Activated T-cell treated with anti-CD3 and anti-CD28 coated beads, Interleukin-2, amount 50 U/mL, for 4 hours (primary cell): ENCODE results near the gene C1QTNF5. TPM values are rescaled to one million over a fixed set of nuclear protein-coding genes. Genes with fewer than 3 reads are reported as not detected.

Source experiments
- ATAC-seq, 2 donors: fragments of 200-7000 bp; cut with Tn5 transposase; one replicate each; pipeline ENCODE4 v1.10.0; 2021
- DNase-seq: peaks from one replicate; pipeline ENCODE4 v3.0.0-alpha.2; 2020
- H3K27me3 Mint-ChIP-seq: one replicate; pipeline ENCODE4 v1.8.0; 2021; ENCODE audit warnings: low read depth, mixed read lengths
- H3K36me3 Mint-ChIP-seq: one replicate; pipeline ENCODE4 v1.8.0; 2022; ENCODE audit warnings: mixed read lengths; ENCODE audit not compliant: insufficient read depth
- H3K4me1 Mint-ChIP-seq: one replicate; pipeline ENCODE4 v1.8.0; 2021; ENCODE audit warnings: low read depth, mixed read lengths
- H3K4me3 Mint-ChIP-seq: one replicate; pipeline ENCODE4 v1.8.0; 2021; ENCODE audit warnings: mild to moderate bottlenecking, moderate library complexity, mixed read lengths
- H3K9me3 Mint-ChIP-seq: one replicate; pipeline ENCODE4 v1.8.0; 2021; ENCODE audit warnings: mixed read lengths
- total RNA-seq, 3 donors: library from RNA; stranded (reverse); gene quantifications; one replicate each; pipeline ENCODE4 v1.2.1, GENCODE V29; 2021

C1QTNF5 gene
- total RNA-seq, 3 donors from 2014 or later, result not detected

DNA sequence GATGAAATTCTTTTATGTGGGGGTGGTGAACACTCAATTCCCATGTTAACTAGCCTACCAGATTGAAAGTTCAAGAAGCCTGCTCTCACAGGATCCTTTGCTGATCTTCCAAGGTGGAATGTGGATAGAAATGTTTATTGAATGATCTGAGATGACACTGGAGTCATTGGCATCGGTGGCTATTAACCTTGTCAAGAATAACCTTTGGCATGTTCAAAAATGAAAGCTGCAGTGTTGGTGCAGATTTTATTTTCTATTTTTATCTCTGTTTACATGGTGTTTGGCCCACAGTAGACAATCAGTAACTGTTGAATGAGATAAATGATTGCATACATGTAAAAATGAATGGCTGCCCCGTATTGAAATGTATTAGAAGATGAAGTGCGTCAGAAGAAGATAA, 42.7 kb downstream of the C1QTNF5 start:
- H3K36me3 Mint-ChIP-seq, result peaks cover 42% of the 10 kb centered on the region
- H3K4me3 Mint-ChIP-seq, result no peak overlapping the region
- no peaks in the 10 kb centered on the region for H3K4me1 Mint-ChIP-seq
- H3K27me3 Mint-ChIP-seq, result no peaks in the 10 kb centered on the region
- ATAC-seq (no peak), DNase-seq (no peak)
- no peaks in the 10 kb centered on the region for H3K9me3 Mint-ChIP-seq

DNA sequence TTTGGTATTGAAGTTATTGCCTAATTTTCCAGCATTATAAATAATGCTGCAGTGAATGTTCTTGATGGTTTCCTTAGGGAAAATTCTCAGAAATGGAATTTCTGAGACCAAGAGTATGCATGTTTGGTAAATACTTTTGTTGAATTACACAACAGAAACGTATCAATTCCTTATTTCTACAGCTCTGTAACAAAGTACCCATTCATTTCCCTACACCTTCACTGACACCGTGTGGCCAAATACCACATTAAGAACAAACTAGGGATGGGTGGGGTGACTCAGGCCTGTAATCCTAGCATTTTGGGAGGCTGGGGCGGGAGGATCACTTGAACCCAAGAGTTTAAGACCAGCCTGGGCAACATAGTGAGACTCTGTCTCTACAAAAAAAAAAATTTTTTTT, 45.5 kb downstream of the C1QTNF5 start:
- no peaks in the 10 kb centered on the region for H3K9me3 Mint-ChIP-seq
- no peaks in the 10 kb centered on the region for H3K4me1 Mint-ChIP-seq
- H3K27me3 Mint-ChIP-seq, result no peaks in the 10 kb centered on the region
- peaks cover 27% of the 10 kb centered on the region for H3K36me3 Mint-ChIP-seq
- no peak for ATAC-seq
- no peak overlapping the region for H3K4me3 Mint-ChIP-seq
- no peak for DNase-seq

DNA sequence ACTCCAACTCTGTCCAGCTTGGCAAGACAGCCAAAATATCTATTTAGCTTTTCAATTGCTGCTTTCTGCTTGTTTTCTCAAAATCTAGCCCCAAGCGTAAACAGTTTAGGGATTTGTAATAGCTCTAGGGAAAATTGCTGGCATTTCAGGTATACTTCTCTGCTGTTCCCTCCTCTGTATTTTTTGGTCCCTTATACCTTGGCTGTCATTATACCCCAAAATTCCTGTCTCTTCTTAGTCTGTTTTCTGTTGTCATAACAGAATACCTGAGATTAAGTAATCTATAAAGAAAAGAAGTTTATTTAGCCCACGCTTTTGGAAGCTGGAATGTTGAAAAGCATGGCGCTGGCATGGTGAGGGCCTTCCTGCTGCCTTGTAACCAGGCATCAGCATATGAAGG, 47.2 kb downstream of the C1QTNF5 start:
- no peaks in the 10 kb centered on the region for H3K9me3 Mint-ChIP-seq
- peaks cover 16% of the 10 kb centered on the region for H3K36me3 Mint-ChIP-seq
- no peak for ATAC-seq
- H3K27me3 Mint-ChIP-seq, result no peaks in the 10 kb centered on the region
- no peak for DNase-seq
- no peaks in the 10 kb centered on the region for H3K4me1 Mint-ChIP-seq
- H3K4me3 Mint-ChIP-seq, result no peak overlapping the region

DNA sequence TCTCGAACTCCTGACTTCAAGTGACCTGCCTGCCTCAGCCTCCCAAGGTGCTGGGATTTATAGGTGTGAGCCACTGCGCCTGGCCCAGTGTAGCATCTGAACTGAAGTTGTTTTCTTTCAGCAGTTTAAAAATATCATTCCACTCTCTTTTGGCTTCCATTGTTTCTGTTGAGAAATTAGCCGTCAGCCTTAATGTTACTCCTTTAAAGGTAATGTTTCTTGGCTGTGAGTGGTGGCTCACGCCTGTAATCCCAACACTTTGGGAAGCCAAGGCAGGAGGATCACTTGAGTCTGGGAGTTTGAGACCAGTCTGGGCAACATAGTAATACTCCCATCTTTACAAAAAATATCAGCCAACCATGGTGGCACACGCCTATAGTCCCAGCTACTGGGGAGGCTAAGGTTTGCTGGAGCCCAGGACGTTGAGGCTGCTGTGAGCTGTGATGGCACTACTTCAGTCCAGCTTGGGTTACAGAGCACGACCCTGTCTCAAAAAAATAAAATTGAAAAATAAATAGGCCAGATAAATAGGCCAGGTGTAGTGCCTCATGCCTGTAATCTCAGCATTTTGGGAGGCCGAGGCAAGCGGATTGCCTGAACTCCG, 49.7 kb downstream of the C1QTNF5 start:
- Mint-ChIP-seq H3K27me3 (no peaks in the 10 kb centered on the region), H3K4me1 (no peaks in the 10 kb centered on the region), H3K9me3 (no peaks in the 10 kb centered on the region), H3K36me3 (peaks cover 29% of the 10 kb centered on the region), H3K4me3 (no peak overlapping the region)
- no peak for DNase-seq
- ATAC-seq, result no peak

Other genes starting within 250 kb of the C1QTNF5 start
- 10 to 100 TPM; 53.9 to 61.0 (median 60.9) TPM for gene DPAGT1, start 239.0 kb downstream of the C1QTNF5 start, total RNA-seq
- 10 to 100 TPM; 22.0 to 24.7 (median 23.0) TPM for gene C2CD2L, start 233.5 kb downstream of the C1QTNF5 start, total RNA-seq
- gene HINFP, start 219.3 kb downstream of the C1QTNF5 start, total RNA-seq, result 10 to 100 TPM; 20.1 to 26.2 (median 21.1) TPM
- under 1 TPM in 1 of 3 donors, not detected in 2; 0.38 TPM for gene ABCG4, start 191.8 kb downstream of the C1QTNF5 start, total RNA-seq
- 10 to 100 TPM in 1 of 3 donors, 1 to 10 TPM in 2; 9.7 to 13.2 (median 9.7) TPM for gene NLRX1, start 172.2 kb downstream of the C1QTNF5 start, total RNA-seq
- under 1 TPM in 2 of 3 donors, not detected in 1; 0.18 to 0.43 TPM for gene NHERF4, start 155.4 kb downstream of the C1QTNF5 start, total RNA-seq
- 10 to 100 TPM; 18.7 to 19.6 (median 19.5) TPM for gene CBL, start 134.5 kb downstream of the C1QTNF5 start, total RNA-seq
- gene MCAM, start 23.8 kb downstream of the C1QTNF5 start, total RNA-seq, result 1 to 10 TPM in 2 of 3 donors, under 1 TPM in 1; 0.96 to 3.2 (median 2.1) TPM
- 10 to 100 TPM; 18.6 to 20.7 (median 18.9) TPM for gene RNF26, start 6.4 kb downstream of the C1QTNF5 start, total RNA-seq
- not detected for gene MFRP, start 5.8 kb upstream of the C1QTNF5 start, total RNA-seq
- gene USP2, start 40.8 kb upstream of the C1QTNF5 start, total RNA-seq, result under 1 TPM; 0.19 to 0.53 (median 0.37) TPM
- gene THY1, start 82.3 kb upstream of the C1QTNF5 start, total RNA-seq, result under 1 TPM; 0.35 to 0.52 (median 0.40) TPM